Calu3 (cell line): ENCODE measurements around the gene TCP11L1. TPM values are rescaled to one million over a fixed set of nuclear protein-coding genes. Genes with fewer than 3 reads are reported as not detected.

Experiments used
- BruUV-seq: library from RNA; stranded (reverse); fragments of 400-500 nt; replicated peaks from 2 replicates; lab custom pipeline; 2021; lab: Mats Ljungman, UMichigan
- CTCF ChIA-PET: fragments of 300-600 bp; sonication (Branson Sonifier 250); formaldehyde crosslinking; loops from one replicate; lab custom pipeline; 2022; ENCODE audit warnings: antibody characterized with exemption; lab: Charles Lee
- DNase-seq: peaks from one replicate; pipeline ENCODE4 v3.0.0; 2022
- H3K27ac Mint-ChIP-seq: one replicate; pipeline ENCODE4 v1.8.0; 2022; ENCODE audit warnings: mixed read lengths; ENCODE audit not compliant: unreplicated experiment
- H3K27me3 Mint-ChIP-seq: one replicate; pipeline ENCODE4 v1.8.0; 2022; ENCODE audit warnings: mixed read lengths; ENCODE audit not compliant: unreplicated experiment
- H3K36me3 Mint-ChIP-seq: one replicate; pipeline ENCODE4 v1.8.0; 2022; ENCODE audit warnings: mild to moderate bottlenecking, moderate library complexity, mixed read lengths; ENCODE audit not compliant: insufficient read depth, unreplicated experiment
- H3K4me1 Mint-ChIP-seq: one replicate; pipeline ENCODE4 v1.8.0; 2022; ENCODE audit warnings: mild to moderate bottlenecking, low read depth, mixed read lengths; ENCODE audit not compliant: unreplicated experiment
- H3K4me3 Mint-ChIP-seq: one replicate; pipeline ENCODE4 v1.8.0; 2022; ENCODE audit warnings: mild to moderate bottlenecking, low read depth, moderate library complexity, mixed read lengths; ENCODE audit not compliant: unreplicated experiment
- H3K9me3 Mint-ChIP-seq: one replicate; pipeline ENCODE4 v1.8.0; 2022; ENCODE audit warnings: low read depth, mixed read lengths; ENCODE audit not compliant: unreplicated experiment
- CTCF ChIP-seq: fragments of 200-600 bp; IDR thresholded peaks from one replicate; pipeline ENCODE4 v1.8.0; 2022; ENCODE audit warnings: antibody characterized with exemption; ENCODE audit not compliant: unreplicated experiment
- intact Hi-C: fragments of 100-400 bp; cut with micrococcal nuclease; formaldehyde crosslinking; loops from one replicate; pipeline ENCODE4 v1.10.0; 2022; ENCODE audit not compliant: unreplicated experiment
- total RNA-seq: library from RNA; stranded (reverse); gene quantifications from 2 replicates; pipeline ENCODE4 v1.2.3, GENCODE V29; 2022

Gene TCP11L1
- total RNA-seq, 1 experiment from 2014 or later = 9.6 TPM

- no peak for DNase-seq
- peaks cover 44% of the 10 kb centered on the region for H3K27me3 Mint-ChIP-seq
- no peak overlapping the region for H3K27ac Mint-ChIP-seq
- no TSS peak for BruUV-seq
- H3K4me3 Mint-ChIP-seq = no peak overlapping the region
- H3K9me3 Mint-ChIP-seq = no peaks in the 10 kb centered on the region
- no peak for TF ChIP-seq CTCF
- intact Hi-C loops = no loop called here
- CTCF ChIA-PET = no interaction called here
- no peaks in the 10 kb centered on the region for H3K36me3 Mint-ChIP-seq
- H3K4me1 Mint-ChIP-seq = peaks cover 8% of the 10 kb centered on the region
Observed at GRCh38 chr11:33000181-33000580, 39.2 kb upstream of the TCP11L1 start.

GRCh38 chr11:33001281-33001680, 38.1 kb upstream of the TCP11L1 start:
- TF ChIP-seq CTCF = no peak
- Mint-ChIP-seq H3K4me3 (no peak overlapping the region), H3K9me3 (no peaks in the 10 kb centered on the region), H3K36me3 (no peaks in the 10 kb centered on the region), H3K4me1 (peaks cover 8% of the 10 kb centered on the region), H3K27ac (no peak overlapping the region), H3K27me3 (peaks cover 33% of the 10 kb centered on the region)
- CTCF ChIA-PET = no interaction called here
- intact Hi-C loops = no loop called here
- no peak for DNase-seq
- no TSS peak for BruUV-seq

GRCh38 chr11:33001751-33002542, 37.4 kb upstream of the TCP11L1 start:
- CTCF ChIA-PET = no interaction called here
- Mint-ChIP-seq H3K36me3 (no peaks in the 10 kb centered on the region), H3K9me3 (no peaks in the 10 kb centered on the region), H3K27ac (no peak overlapping the region), H3K27me3 (peaks cover 26% of the 10 kb centered on the region), H3K4me3 (no peak overlapping the region), H3K4me1 (peaks cover 8% of the 10 kb centered on the region)
- no TSS peak for BruUV-seq
- intact Hi-C loops = no loop called here
- DNase-seq = no peak
- TF ChIP-seq CTCF = no peak

- Mint-ChIP-seq H3K27ac (no peak overlapping the region), H3K36me3 (no peaks in the 10 kb centered on the region), H3K4me1 (peaks cover 3% of the 10 kb centered on the region), H3K9me3 (no peaks in the 10 kb centered on the region), H3K27me3 (no peaks in the 10 kb centered on the region), H3K4me3 (no peak overlapping the region)
- no peak for DNase-seq
- BruUV-seq = no TSS peak
- CTCF ChIA-PET = interaction anchor here (0.6 kb wide), 2 partner anchors 111 to 214 kb away, joined by 3 to 4 read pairs; no protein-coding TSS in a partner anchor
- intact Hi-C loops = no loop called here
- no peak for TF ChIP-seq CTCF
Observed at GRCh38 chr11:33005175-33005574, 34.2 kb upstream of the TCP11L1 start.
